GM12878 (cell line): ENCODE measurements around the gene TMED6. TPM values are rescaled to one million over a fixed set of nuclear protein-coding genes. Genes with fewer than 3 reads are reported as not detected.

Source experiments
- ATAC-seq: fragments of 200-7000 bp; cut with Tn5 transposase; 3 replicates; pipeline ENCODE4 v1.9.1; 2020; ENCODE audit warnings: mild to moderate bottlenecking, moderate library complexity
- BruUV-seq: library from RNA; stranded (reverse); fragments of 400-500 nt; replicated peaks from 2 replicates; lab custom pipeline; 2021; lab: Mats Ljungman, UMichigan
- CTCF ChIA-PET: fragments of 300-600 bp; sonication (Branson Sonifier 250); formaldehyde crosslinking; extraction: SDS; loops from one replicate; lab custom pipeline; 2021; ENCODE audit warnings: inconsistent platforms; lab: Yijun Ruan, JAX
- POLR2A ChIA-PET: fragments of 350-600 bp; formaldehyde crosslinking; extraction: SDS; loops from one replicate; lab custom pipeline; 2021; ENCODE audit warnings: inconsistent platforms; lab: Charles Lee
- RAD21 ChIA-PET: fragments of 300-600 bp; sonication (Branson Sonifier 250); formaldehyde crosslinking; loops from one replicate; lab custom pipeline; 2023; ENCODE audit warnings: antibody characterized with exemption; ENCODE audit not compliant: unreplicated experiment; lab: Charles Lee
- SMC1A ChIA-PET: fragments of 300-600 bp; sonication (Branson Sonifier 250); formaldehyde crosslinking; loops from one replicate; lab custom pipeline; 2023; ENCODE audit not compliant: unreplicated experiment, uncharacterized antibody; lab: Charles Lee
- DNase-seq: peaks from one replicate; pipeline ENCODE4 v3.0.0-alpha.2; 2011; ENCODE audit warnings: low read depth, low spot score
- FAIRE-seq: peaks from 3 replicates; lab custom pipeline; 2011; peaks lifted over from hg19 to GRCh38; lab: Jason Lieb, UNC
- H2AFZ ChIP-seq: 2 replicates; pipeline ENCODE4 v1.6.0; 2011; ENCODE audit warnings: low read depth, low read length, control low read depth; ENCODE audit not compliant: control insufficient read depth
- H3K27ac ChIP-seq: 2 replicates; pipeline ENCODE4 v1.5.1; 2011; ENCODE audit warnings: control low read depth; ENCODE audit not compliant: control insufficient read depth, insufficient read depth
- H3K27me3 ChIP-seq, 2 experiments: replicated peaks in 1 of 2; 2 replicates each; pipeline versions ENCODE4 v1.6.0 to v1.6.1; 2011; ENCODE audit warnings: low read length in 1 of 2; ENCODE audit not compliant: control insufficient read depth in 2 of 2, insufficient read depth in 2 of 2
- H3K36me3 ChIP-seq, 2 experiments: 2 replicates each; pipeline ENCODE4 v1.5.1; 2011; ENCODE audit warnings: low read length in 1 of 2; ENCODE audit not compliant: control insufficient read depth in 2 of 2, insufficient read depth in 2 of 2
- H3K4me1 ChIP-seq: 2 replicates; pipeline ENCODE4 v1.6.1; 2011; ENCODE audit warnings: mild to moderate bottlenecking, low read length, moderate library complexity, mixed read lengths; ENCODE audit not compliant: control insufficient read depth, insufficient read depth
- H3K4me2 ChIP-seq: 2 replicates; pipeline ENCODE4 v1.6.0; 2011; ENCODE audit warnings: control low read depth; ENCODE audit not compliant: control insufficient read depth, insufficient read depth
- H3K4me3 ChIP-seq: fragments of 200-600 bp; sonication (generic); 2 replicates; pipeline ENCODE4 v1.5.1; 2016
- H3K79me2 ChIP-seq: 2 replicates; pipeline ENCODE4 v1.6.0; 2011; ENCODE audit warnings: low read length; ENCODE audit not compliant: control insufficient read depth, insufficient read depth
- H3K9ac ChIP-seq: 2 replicates; pipeline ENCODE4 v1.8.0; 2011; ENCODE audit warnings: low read length, control low read depth, mixed read lengths; ENCODE audit not compliant: control insufficient read depth, insufficient read depth
- H3K9me3 ChIP-seq: replicated peaks from 3 replicates; pipeline ENCODE4 v1.5.1; 2011; ENCODE audit warnings: mild to moderate bottlenecking, low read length; ENCODE audit not compliant: control insufficient read depth, insufficient read depth
- H4K20me1 ChIP-seq: 2 replicates; pipeline ENCODE4 v1.6.0; 2011; ENCODE audit not compliant: control insufficient read depth, insufficient read depth
- CBFB ChIP-seq: IDR thresholded peaks from 2 replicates; pipeline ENCODE4 v1.6.1; 2016; ENCODE audit warnings: antibody characterized with exemption, low read depth
- CREB1 ChIP-seq: IDR thresholded peaks from 2 replicates; pipeline ENCODE4 v1.6.1; 2012; ENCODE audit warnings: low read depth, mild to moderate bottlenecking, inconsistent platforms
- FOS ChIP-seq: IDR thresholded peaks from 3 replicates; pipeline ENCODE4 v1.6.1; 2011; ENCODE audit warnings: borderline replicate concordance; ENCODE audit not compliant: insufficient read length; ENCODE audit errors: extremely low read depth
- MXI1 ChIP-seq: fragments of 150-350 bp; IDR thresholded peaks from 2 replicates; pipeline ENCODE4 v1.6.1; 2011; ENCODE audit warnings: low read depth, mild to moderate bottlenecking, inconsistent platforms, low read length, improper control_type of control experiment
- POLR2AphosphoS5 ChIP-seq: IDR thresholded peaks from 2 replicates; pipeline ENCODE4 v1.6.1; 2011; ENCODE audit warnings: mild to moderate bottlenecking, low read length, inconsistent platforms
- SIN3A ChIP-seq: IDR thresholded peaks from 2 replicates; pipeline ENCODE4 v1.6.1; 2012; ENCODE audit warnings: low read depth, low read length, improper control_type of control experiment
- TARDBP ChIP-seq: IDR thresholded peaks from 2 replicates; pipeline ENCODE4 v1.6.1; 2016; ENCODE audit warnings: borderline replicate concordance
- WGBS: methylation state at CpG from one replicate; pipeline ENCODE4 v1.1.6; 2016; ENCODE audit warnings: low lambda C conversion rate; ENCODE audit not compliant: insufficient replicate concordance, insufficient coverage; ENCODE audit errors: missing lambda C conversion rate; 5-methylcytosine and 5-hydroxymethylcytosine counted together
- in situ Hi-C: fragments of 300-500 bp; cut with MboI; formaldehyde crosslinking; loops from 9 replicates; pipeline ENCODE4 v1.14.3; 2018; ENCODE audit warnings: mixed read lengths
- intact Hi-C: fragments of 100-400 bp; cut with micrococcal nuclease; formaldehyde crosslinking; loops from one replicate; pipeline ENCODE4 v1.14.2; 2022; ENCODE audit not compliant: unreplicated experiment
- polyA plus RNA-seq, 11 experiments: library from polyadenylated mRNA; depleted of rRNA in 4 of 11; unstranded in 6 of 11; stranded (reverse) in 5 of 11; fragments of >200 nt; fragmentation: Nextera tagmentation in 4 of 11; fragmentation: Illumina TruSeq in 1 of 11; extraction: Ambion mirVana in 4 of 11; extraction: Trizol in 1 of 11; gene quantifications; 1 replicate in 1 of 11; 2 replicates in 10 of 11; pipeline versions ENCODE4 v1.2.1 to v1.2.3, GENCODE V29; 2011 to 2016; ENCODE audit warnings: inconsistent platforms in 2 of 11, missing spikeins in 2 of 11, low read depth in 1 of 11
- total RNA-seq, 4 experiments: library from RNA; depleted of rRNA in 3 of 4; stranded (reverse); fragments of >200 nt in 3 of 4; fragmentation: Illumina TruSeq in 1 of 4; extraction: Trizol in 1 of 4; gene quantifications; 2 replicates each; pipeline versions ENCODE4 v1.2.1 to v1.2.3, GENCODE V29; 2013 to 2021
- TF ChIP-seq, protein P1 (sequence below): IDR thresholded peaks from 2 replicates; pipeline ENCODE4 v1.6.1; 2012; ENCODE audit warnings: low read length, inconsistent platforms
- TF ChIP-seq, protein P2 (sequence below): IDR thresholded peaks from 2 replicates; pipeline ENCODE4 v1.6.1; 2011; ENCODE audit warnings: low read depth, low read length, improper control_type of control experiment, borderline replicate concordance
- TF ChIP-seq, protein P3 (sequence below): fragments of 150-350 bp; IDR thresholded peaks from 2 replicates; pipeline ENCODE4 v1.6.1; 2014; ENCODE audit warnings: mild to moderate bottlenecking, low read depth, low read length
- TF ChIP-seq, protein P4 (sequence below): fragments of 450-650 bp; IDR thresholded peaks from 2 replicates; pipeline ENCODE4 v1.6.1; 2017; ENCODE audit warnings: mild to moderate bottlenecking, moderate library complexity
- TF ChIP-seq, protein P5 (sequence below): fragments of 450-650 bp; IDR thresholded peaks from 2 replicates; pipeline ENCODE4 v1.6.1; 2017; ENCODE audit warnings: mild to moderate bottlenecking
- TF ChIP-seq, protein P6 (sequence below): fragments of 450-650 bp; conservative IDR thresholded peaks from 2 replicates; pipeline ENCODE4 v1.6.1; 2017; ENCODE audit warnings: mild to moderate bottlenecking, moderate library complexity

Gene TMED6
- total and polyA plus RNA-seq, 10 of the 15 experiments (the other 5 are each of a cell fraction or from before 2014, with no cell fraction given) = 0.27 to 1.7 (median 0.78) TPM

DNA sequence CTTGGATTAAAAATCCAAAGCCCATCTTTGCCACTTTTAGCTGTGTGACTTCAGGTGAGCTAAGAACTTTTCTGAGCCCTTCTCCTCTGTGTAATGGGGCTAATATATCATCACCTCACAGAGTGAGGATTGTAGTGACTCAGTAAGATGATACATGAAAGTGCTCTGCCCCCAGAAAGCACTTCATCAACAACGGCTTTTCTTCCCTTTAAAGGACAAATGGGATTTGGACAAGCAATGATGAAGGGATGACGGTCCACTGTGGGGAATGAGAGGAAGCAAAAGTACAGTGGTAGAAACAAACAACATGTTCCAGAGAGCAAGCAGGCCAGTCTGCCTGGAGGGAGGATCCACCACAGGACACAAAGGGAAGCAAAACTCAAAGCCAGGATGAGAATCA lies 14.3 kb upstream of the TMED6 start:
- H3K9me3 ChIP-seq = no peaks in the 10 kb centered on the region
- ChIA-PET POLR2A (no interaction called here), CTCF (no interaction called here), SMC1A (no interaction called here), RAD21 (no interaction called here)
- H3K9ac ChIP-seq = no peak overlapping the region
- 51% methylated on average over 2 of the region's 2 CpGs for WGBS
- intact Hi-C loops (no loop called here), in situ Hi-C loops (no loop called here)
- no peak overlapping the region for H2AFZ ChIP-seq
- no peaks in the 10 kb centered on the region for H3K27me3 ChIP-seq
- DNase-seq = no peak
- no peak overlapping the region for H3K27ac ChIP-seq
- no peak for FAIRE-seq
- no peaks in the 10 kb centered on the region for H3K79me2 ChIP-seq
- no TSS peak for BruUV-seq
- H3K4me3 ChIP-seq = no peak overlapping the region
- ATAC-seq = no peak
- no peaks in the 10 kb centered on the region for H3K4me1 ChIP-seq
- no peaks in the 10 kb centered on the region for H4K20me1 ChIP-seq
- peaks cover 18 to 41% of the 10 kb centered on the region in 2 experiments for H3K36me3 ChIP-seq
- H3K4me2 ChIP-seq = no peak overlapping the region
- TF ChIP-seq, protein P1, sequence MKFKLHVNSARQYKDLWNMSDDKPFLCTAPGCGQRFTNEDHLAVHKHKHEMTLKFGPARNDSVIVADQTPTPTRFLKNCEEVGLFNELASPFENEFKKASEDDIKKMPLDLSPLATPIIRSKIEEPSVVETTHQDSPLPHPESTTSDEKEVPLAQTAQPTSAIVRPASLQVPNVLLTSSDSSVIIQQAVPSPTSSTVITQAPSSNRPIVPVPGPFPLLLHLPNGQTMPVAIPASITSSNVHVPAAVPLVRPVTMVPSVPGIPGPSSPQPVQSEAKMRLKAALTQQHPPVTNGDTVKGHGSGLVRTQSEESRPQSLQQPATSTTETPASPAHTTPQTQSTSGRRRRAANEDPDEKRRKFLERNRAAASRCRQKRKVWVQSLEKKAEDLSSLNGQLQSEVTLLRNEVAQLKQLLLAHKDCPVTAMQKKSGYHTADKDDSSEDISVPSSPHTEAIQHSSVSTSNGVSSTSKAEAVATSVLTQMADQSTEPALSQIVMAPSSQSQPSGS = no peak
- TF ChIP-seq, protein P2, sequence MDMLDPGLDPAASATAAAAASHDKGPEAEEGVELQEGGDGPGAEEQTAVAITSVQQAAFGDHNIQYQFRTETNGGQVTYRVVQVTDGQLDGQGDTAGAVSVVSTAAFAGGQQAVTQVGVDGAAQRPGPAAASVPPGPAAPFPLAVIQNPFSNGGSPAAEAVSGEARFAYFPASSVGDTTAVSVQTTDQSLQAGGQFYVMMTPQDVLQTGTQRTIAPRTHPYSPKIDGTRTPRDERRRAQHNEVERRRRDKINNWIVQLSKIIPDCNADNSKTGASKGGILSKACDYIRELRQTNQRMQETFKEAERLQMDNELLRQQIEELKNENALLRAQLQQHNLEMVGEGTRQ = no peak
- TF ChIP-seq, protein P3, sequence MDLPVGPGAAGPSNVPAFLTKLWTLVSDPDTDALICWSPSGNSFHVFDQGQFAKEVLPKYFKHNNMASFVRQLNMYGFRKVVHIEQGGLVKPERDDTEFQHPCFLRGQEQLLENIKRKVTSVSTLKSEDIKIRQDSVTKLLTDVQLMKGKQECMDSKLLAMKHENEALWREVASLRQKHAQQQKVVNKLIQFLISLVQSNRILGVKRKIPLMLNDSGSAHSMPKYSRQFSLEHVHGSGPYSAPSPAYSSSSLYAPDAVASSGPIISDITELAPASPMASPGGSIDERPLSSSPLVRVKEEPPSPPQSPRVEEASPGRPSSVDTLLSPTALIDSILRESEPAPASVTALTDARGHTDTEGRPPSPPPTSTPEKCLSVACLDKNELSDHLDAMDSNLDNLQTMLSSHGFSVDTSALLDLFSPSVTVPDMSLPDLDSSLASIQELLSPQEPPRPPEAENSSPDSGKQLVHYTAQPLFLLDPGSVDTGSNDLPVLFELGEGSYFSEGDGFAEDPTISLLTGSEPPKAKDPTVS = no peak
- no peak for TF ChIP-seq MXI1
- TF ChIP-seq CREB1 = no peak
- TF ChIP-seq, protein P4, sequence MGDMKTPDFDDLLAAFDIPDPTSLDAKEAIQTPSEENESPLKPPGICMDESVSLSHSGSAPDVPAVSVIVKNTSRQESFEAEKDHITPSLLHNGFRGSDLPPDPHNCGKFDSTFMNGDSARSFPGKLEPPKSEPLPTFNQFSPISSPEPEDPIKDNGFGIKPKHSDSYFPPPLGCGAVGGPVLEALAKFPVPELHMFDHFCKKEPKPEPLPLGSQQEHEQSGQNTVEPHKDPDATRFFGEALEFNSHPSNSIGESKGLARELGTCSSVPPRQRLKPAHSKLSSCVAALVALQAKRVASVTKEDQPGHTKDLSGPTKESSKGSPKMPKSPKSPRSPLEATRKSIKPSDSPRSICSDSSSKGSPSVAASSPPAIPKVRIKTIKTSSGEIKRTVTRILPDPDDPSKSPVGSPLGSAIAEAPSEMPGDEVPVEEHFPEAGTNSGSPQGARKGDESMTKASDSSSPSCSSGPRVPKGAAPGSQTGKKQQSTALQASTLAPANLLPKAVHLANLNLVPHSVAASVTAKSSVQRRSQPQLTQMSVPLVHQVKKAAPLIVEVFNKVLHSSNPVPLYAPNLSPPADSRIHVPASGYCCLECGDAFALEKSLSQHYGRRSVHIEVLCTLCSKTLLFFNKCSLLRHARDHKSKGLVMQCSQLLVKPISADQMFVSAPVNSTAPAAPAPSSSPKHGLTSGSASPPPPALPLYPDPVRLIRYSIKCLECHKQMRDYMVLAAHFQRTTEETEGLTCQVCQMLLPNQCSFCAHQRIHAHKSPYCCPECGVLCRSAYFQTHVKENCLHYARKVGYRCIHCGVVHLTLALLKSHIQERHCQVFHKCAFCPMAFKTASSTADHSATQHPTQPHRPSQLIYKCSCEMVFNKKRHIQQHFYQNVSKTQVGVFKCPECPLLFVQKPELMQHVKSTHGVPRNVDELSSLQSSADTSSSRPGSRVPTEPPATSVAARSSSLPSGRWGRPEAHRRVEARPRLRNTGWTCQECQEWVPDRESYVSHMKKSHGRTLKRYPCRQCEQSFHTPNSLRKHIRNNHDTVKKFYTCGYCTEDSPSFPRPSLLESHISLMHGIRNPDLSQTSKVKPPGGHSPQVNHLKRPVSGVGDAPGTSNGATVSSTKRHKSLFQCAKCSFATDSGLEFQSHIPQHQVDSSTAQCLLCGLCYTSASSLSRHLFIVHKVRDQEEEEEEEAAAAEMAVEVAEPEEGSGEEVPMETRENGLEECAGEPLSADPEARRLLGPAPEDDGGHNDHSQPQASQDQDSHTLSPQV = no peak
- TF ChIP-seq, protein P5, sequence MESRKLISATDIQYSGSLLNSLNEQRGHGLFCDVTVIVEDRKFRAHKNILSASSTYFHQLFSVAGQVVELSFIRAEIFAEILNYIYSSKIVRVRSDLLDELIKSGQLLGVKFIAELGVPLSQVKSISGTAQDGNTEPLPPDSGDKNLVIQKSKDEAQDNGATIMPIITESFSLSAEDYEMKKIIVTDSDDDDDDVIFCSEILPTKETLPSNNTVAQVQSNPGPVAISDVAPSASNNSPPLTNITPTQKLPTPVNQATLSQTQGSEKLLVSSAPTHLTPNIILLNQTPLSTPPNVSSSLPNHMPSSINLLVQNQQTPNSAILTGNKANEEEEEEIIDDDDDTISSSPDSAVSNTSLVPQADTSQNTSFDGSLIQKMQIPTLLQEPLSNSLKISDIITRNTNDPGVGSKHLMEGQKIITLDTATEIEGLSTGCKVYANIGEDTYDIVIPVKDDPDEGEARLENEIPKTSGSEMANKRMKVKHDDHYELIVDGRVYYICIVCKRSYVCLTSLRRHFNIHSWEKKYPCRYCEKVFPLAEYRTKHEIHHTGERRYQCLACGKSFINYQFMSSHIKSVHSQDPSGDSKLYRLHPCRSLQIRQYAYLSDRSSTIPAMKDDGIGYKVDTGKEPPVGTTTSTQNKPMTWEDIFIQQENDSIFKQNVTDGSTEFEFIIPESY = no peak
- no peak for TF ChIP-seq CBFB
- TF ChIP-seq POLR2AphosphoS5 = no peak
- no peak for TF ChIP-seq FOS
- TF ChIP-seq, protein P6, sequence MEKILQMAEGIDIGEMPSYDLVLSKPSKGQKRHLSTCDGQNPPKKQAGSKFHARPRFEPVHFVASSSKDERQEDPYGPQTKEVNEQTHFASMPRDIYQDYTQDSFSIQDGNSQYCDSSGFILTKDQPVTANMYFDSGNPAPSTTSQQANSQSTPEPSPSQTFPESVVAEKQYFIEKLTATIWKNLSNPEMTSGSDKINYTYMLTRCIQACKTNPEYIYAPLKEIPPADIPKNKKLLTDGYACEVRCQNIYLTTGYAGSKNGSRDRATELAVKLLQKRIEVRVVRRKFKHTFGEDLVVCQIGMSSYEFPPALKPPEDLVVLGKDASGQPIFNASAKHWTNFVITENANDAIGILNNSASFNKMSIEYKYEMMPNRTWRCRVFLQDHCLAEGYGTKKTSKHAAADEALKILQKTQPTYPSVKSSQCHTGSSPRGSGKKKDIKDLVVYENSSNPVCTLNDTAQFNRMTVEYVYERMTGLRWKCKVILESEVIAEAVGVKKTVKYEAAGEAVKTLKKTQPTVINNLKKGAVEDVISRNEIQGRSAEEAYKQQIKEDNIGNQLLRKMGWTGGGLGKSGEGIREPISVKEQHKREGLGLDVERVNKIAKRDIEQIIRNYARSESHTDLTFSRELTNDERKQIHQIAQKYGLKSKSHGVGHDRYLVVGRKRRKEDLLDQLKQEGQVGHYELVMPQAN = no peak
- no peak for TF ChIP-seq TARDBP
- no peak for TF ChIP-seq SIN3A
